Activated CD4-positive, alpha-beta memory T cell treated with anti-CD3 and anti-CD28 coated beads for 36 hours (primary cell): ENCODE results near the gene SPATA21. TPM values are rescaled to one million over a fixed set of nuclear protein-coding genes. Genes with fewer than 3 reads are reported as not detected.
"Not testable (repeated sequence)": the region's sequence is repeated elsewhere in the genome, so short reads cannot be mapped to it uniquely, and the experiment has no call there.

ENCODE experiments used
- CTCF ChIA-PET: fragments of 350-600 bp; sonication (Branson Sonifier 250); formaldehyde crosslinking; loops from one replicate; lab custom pipeline; 2021; ENCODE audit warnings: antibody characterized with exemption, inconsistent platforms; lab: Charles Lee
- POLR2A ChIA-PET: fragments of 350-600 bp; sonication (Branson Sonifier 250); formaldehyde crosslinking; loops from one replicate; lab custom pipeline; 2021; ENCODE audit warnings: antibody characterized with exemption; lab: Charles Lee
- DNase-seq: peaks from one replicate; pipeline ENCODE4 v3.0.0-alpha.2; 2020
- H3K27ac Mint-ChIP-seq: one replicate; pipeline ENCODE4 v1.8.0; 2021; ENCODE audit warnings: mixed read lengths
- H3K27me3 Mint-ChIP-seq: one replicate; pipeline ENCODE4 v1.8.0; 2021; ENCODE audit warnings: mixed read lengths
- H3K36me3 Mint-ChIP-seq: one replicate; pipeline ENCODE4 v1.8.0; 2021; ENCODE audit warnings: mixed read lengths
- H3K4me1 Mint-ChIP-seq: one replicate; pipeline ENCODE4 v1.8.0; 2021; ENCODE audit warnings: low read depth, mixed read lengths
- H3K4me3 Mint-ChIP-seq: one replicate; pipeline ENCODE4 v1.8.0; 2021; ENCODE audit warnings: mild to moderate bottlenecking, mixed read lengths
- H3K9me3 Mint-ChIP-seq: one replicate; pipeline ENCODE4 v1.8.0; 2021; ENCODE audit warnings: mixed read lengths
- intact Hi-C: fragments of 100-400 bp; cut with micrococcal nuclease; formaldehyde crosslinking; loops from one replicate; pipeline ENCODE4 v1.15.1; 2023
- total RNA-seq, 2 experiments: library from RNA; stranded (reverse); gene quantifications; one replicate each; pipeline ENCODE4 v1.2.3, GENCODE V29; 2021

The SPATA21 gene
- total RNA-seq, 2 experiments from 2014 or later: not detected

DNA sequence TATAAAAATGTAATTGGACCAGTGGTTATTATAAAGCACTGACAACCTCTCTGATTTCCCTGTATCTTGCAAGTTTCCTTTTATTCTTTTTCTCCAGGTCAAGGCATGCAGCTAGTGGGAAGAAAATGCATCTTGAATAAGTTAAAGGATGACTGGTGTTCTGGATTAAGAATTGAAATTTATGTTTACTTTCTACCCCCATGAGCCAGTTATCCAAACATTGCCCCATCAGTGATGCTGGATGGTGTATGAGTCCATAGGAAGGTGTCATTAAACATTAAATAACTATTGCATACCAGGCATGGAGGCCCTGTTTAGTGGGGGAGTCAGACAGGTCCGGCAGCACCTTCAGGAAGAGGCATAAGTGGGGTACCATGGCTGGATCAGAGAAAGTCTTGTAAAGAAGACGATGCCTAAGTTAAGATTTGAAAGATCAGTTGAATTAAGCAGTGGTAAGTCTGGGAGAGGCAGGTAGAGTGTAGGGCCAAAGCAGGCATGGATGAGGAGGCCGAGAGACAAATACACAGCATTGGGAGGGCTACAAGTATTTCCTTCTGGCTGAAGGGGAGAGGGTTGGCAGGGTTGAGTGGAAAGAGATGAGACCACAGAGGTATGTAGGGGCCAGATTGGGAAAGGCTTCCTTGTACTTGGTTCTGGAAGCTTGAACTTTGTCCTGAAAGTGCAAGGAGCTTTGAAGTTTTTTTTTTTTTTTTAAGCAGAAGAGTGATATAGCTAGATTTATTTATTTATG is 64.5 kb downstream of the SPATA21 start:
- CTCF ChIA-PET: no interaction called here
- Mint-ChIP-seq H3K4me3 (peak overlapping the region; percentile 62), H3K4me1 (peaks cover 75% of the 10 kb centered on the region), H3K27ac (peak overlapping the region; percentile 81), H3K9me3 (no peaks in the 10 kb centered on the region), H3K27me3 (no peaks in the 10 kb centered on the region), H3K36me3 (peaks cover 31% of the 10 kb centered on the region)
- POLR2A ChIA-PET: interaction anchor here (1.0 to 2.1 kb wide), 3 partner anchors 15 to 141 kb away, joined by 3 to 7 read pairs (median 3); no protein-coding TSS in a partner anchor
- no peak for DNase-seq
- intact Hi-C loops: loop anchor here (1.0 kb wide), 2 partner anchors 15 to 19 kb away; no protein-coding TSS in a partner anchor

GRCh38 chr1:16371725-16372124 is 65.5 kb downstream of the SPATA21 start:
- Mint-ChIP-seq H3K9me3 (no peaks in the 10 kb centered on the region), H3K4me3 (peak overlapping the region; percentile 62), H3K36me3 (peaks cover 31% of the 10 kb centered on the region), H3K27me3 (no peaks in the 10 kb centered on the region), H3K27ac (peak overlapping the region; percentile 81), H3K4me1 (peaks cover 68% of the 10 kb centered on the region)
- CTCF ChIA-PET: interaction anchor here (0.8 kb wide), 1 partner anchor 69 kb away, joined by 4 read pairs; the partner anchor contains the start of gene NECAP2
- no peak for DNase-seq
- intact Hi-C loops: loop anchor here (1.0 kb wide), 2 partner anchors 16 to 20 kb away; no protein-coding TSS in a partner anchor
- POLR2A ChIA-PET: interaction anchor here (0.8 to 2.1 kb wide), 4 partner anchors 9 to 768 kb away, joined by 3 to 7 read pairs (median 3); partner anchors contain the start of gene NECAP2

DNA sequence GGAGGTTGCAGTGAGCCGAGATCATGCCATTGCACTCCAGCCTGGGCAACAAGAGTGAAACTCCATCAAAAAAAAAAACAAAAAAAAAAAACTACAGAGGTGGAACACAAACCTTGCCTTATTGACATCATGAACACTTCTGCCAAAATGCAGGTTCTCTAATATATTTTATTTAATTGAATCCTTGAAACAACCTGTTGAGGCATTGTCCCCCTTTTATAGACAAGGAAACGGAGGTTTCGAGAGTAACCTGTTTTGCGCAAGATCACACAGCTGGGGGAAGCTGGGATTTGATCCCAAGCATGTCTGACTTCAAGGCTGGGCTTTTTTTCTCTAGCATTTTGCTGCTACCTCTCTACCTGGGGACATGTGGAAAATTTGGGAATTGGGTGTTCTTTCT is 67.4 kb downstream of the SPATA21 start:
- peak overlapping the region; percentile 97 for H3K4me3 Mint-ChIP-seq
- ChIA-PET POLR2A (interaction anchor here (0.6 kb wide), 1 partner anchor 535 kb away, joined by 3 read pairs; no protein-coding TSS in a partner anchor), CTCF (interaction anchor here (0.6 kb wide), 1 partner anchor 287 kb away, joined by 3 read pairs; no protein-coding TSS in a partner anchor)
- peaks cover 53% of the 10 kb centered on the region for H3K4me1 Mint-ChIP-seq
- H3K9me3 Mint-ChIP-seq: no peaks in the 10 kb centered on the region
- no peak for DNase-seq
- H3K27ac Mint-ChIP-seq: no peak overlapping the region
- no peaks in the 10 kb centered on the region for H3K27me3 Mint-ChIP-seq
- intact Hi-C loops: loop anchor here (5.0 to 10.0 kb wide), 6 partner anchors 125 to 755 kb away; partner anchors contain the start of genes DDI2, FAM131C, RNU1-1 and ZBTB17
- H3K36me3 Mint-ChIP-seq: peaks cover 27% of the 10 kb centered on the region

GRCh38 chr1:16367968-16368890 is 69.0 kb downstream of the SPATA21 start:
- peak; percentile 28 for DNase-seq
- Mint-ChIP-seq H3K27me3 (no peaks in the 10 kb centered on the region), H3K4me1 (peaks cover 40% of the 10 kb centered on the region), H3K9me3 (no peaks in the 10 kb centered on the region), H3K36me3 (peaks cover 20% of the 10 kb centered on the region), H3K27ac (peak overlapping the region; percentile 100), H3K4me3 (peak overlapping the region; percentile 97)
- POLR2A ChIA-PET: interaction anchor here (0.6 to 3.6 kb wide), 12 partner anchors 13 to 265 kb away, joined by 3 to 22 read pairs (median 4); partner anchors contain the start of genes FBXO42 and NECAP2
- CTCF ChIA-PET: interaction anchor here (0.7 to 1.8 kb wide), 2 partner anchors 15 to 72 kb away, joined by 4 to 7 read pairs; partner anchors contain the start of gene NECAP2
- intact Hi-C loops: loop anchor here (1.0 to 10.0 kb wide), 14 partner anchors 16 to 842 kb away; partner anchors contain the start of genes CPLANE2, DDI2, DNAJC16 and FAM131C

DNA sequence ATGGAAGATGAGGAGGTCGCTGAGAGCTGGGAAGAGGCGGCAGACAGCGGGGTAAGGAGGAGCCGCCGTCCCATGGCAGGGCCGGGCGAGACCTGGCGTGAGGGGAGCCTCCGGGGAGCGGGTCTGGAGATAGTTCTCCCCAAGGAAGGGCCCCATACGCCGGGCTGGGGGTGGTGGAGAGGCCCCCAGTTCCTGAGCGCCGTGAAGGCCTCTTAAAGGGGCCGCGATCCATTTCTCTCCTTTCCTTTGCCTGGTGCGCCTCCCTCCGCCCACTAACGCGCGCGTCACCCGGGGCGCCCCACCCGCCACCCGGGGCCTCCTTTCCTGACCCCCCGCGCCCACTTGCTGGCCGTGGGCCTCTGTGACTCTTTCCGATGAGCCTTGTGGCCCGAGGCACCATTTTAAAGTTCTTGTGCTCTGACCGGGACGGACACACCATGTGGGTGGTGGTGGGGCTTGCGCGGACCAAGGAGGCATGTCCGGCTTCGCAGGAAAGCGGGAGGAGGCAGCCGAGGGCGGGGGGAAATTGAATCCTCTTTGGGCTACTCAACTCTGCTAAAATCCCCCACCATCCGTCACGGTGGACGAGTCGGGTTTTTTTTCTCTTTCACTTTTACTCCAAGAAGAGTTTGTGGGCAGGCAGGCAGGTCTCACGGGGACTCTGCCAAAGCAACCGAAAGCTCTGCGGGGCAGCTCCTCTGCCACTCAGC is 69.8 kb downstream of the SPATA21 start:
- ChIA-PET CTCF (interaction anchor here (1.8 to 5.9 kb wide), 2 partner anchors 14 to 73 kb away, joined by 7 to 79 read pairs; partner anchors contain the start of genes FBXO42 and NECAP2), POLR2A (interaction anchor here (0.6 to 3.6 kb wide), 11 partner anchors 12 to 146 kb away, joined by 3 to 22 read pairs (median 4); partner anchors contain the start of genes FBXO42 and NECAP2)
- Mint-ChIP-seq H3K4me1 (peaks cover 33% of the 10 kb centered on the region), H3K27me3 (no peaks in the 10 kb centered on the region), H3K36me3 (peaks cover 14% of the 10 kb centered on the region), H3K4me3 (peak overlapping the region; percentile 97), H3K27ac (peak overlapping the region; percentile 100), H3K9me3 (no peaks in the 10 kb centered on the region)
- intact Hi-C loops: loop anchor here (1.0 to 10.0 kb wide), 14 partner anchors 15 to 841 kb away; partner anchors contain the start of genes CPLANE2, DDI2, DNAJC16 and FAM131C
- peak; percentile 92 for DNase-seq

GRCh38 chr1:16366722-16367257 is 70.4 kb downstream of the SPATA21 start, which contains the start of gene SZRD1:
SZRD1 (plus strand) TSS chr1:16367242; CDS start chr1:16367258, 16 bp downstream.
- Mint-ChIP-seq H3K4me3 (peak within 1 kb of the TSS; percentile 97), H3K4me1 (peaks cover 27% of the 10 kb centered on the region), H3K36me3 (peaks cover 11% of the 10 kb centered on the region), H3K27ac (peak within 1 kb of the TSS; percentile 100), H3K9me3 (no peaks in the 10 kb centered on the region), H3K27me3 (no peaks in the 10 kb centered on the region)
- CTCF ChIA-PET: interaction anchor here (0.6 to 5.9 kb wide), 2 partner anchors 13 to 74 kb away, joined by 3 to 79 read pairs; partner anchors contain the start of genes FBXO42 and NECAP2
- POLR2A ChIA-PET: interaction anchor here (1.1 to 3.6 kb wide), 2 partner anchors 14 to 20 kb away, joined by 4 to 22 read pairs; partner anchors contain the start of gene FBXO42
- DNase-seq: peak; percentile 98
- intact Hi-C loops: loop anchor here (1.0 to 10.0 kb wide), 14 partner anchors 14 to 840 kb away; partner anchors contain the start of genes CPLANE2, DDI2, DNAJC16 and FAM131C

- H3K27ac Mint-ChIP-seq, H3K27me3 Mint-ChIP-seq, H3K4me3 Mint-ChIP-seq, H3K9me3 Mint-ChIP-seq, DNase-seq: not testable (repeated sequence)
- ChIA-PET CTCF (interaction anchor here (0.6 to 5.9 kb wide), 5 partner anchors 12 to 674 kb away, joined by 4 to 79 read pairs (median 5); partner anchors contain the start of gene FBXO42), POLR2A (interaction anchor here (3.6 kb wide), 1 partner anchor 12 kb away, joined by 22 read pairs; the partner anchor contains the start of gene FBXO42)
- intact Hi-C loops: loop anchor here (5.0 to 10.0 kb wide), 6 partner anchors 130 to 750 kb away; partner anchors contain the start of genes DDI2, FAM131C, RNU1-1 and ZBTB17
- Mint-ChIP-seq H3K4me1 (peaks cover 17% of the 10 kb centered on the region), H3K36me3 (peaks cover 10% of the 10 kb centered on the region)
Measured at GRCh38 chr1:16365146-16365498, 72.1 kb downstream of the SPATA21 start.

- Mint-ChIP-seq H3K4me1 (peaks cover 3% of the 10 kb centered on the region), H3K27ac (no peak overlapping the region), H3K4me3 (no peak overlapping the region), H3K27me3 (no peaks in the 10 kb centered on the region), H3K9me3 (no peaks in the 10 kb centered on the region), H3K36me3 (no peaks in the 10 kb centered on the region)
- POLR2A ChIA-PET: no interaction called here
- CTCF ChIA-PET: no interaction called here
- DNase-seq: no peak
- intact Hi-C loops: no loop called here
Measured at GRCh38 chr1:16356867-16357266, 80.4 kb downstream of the SPATA21 start.

DNA sequence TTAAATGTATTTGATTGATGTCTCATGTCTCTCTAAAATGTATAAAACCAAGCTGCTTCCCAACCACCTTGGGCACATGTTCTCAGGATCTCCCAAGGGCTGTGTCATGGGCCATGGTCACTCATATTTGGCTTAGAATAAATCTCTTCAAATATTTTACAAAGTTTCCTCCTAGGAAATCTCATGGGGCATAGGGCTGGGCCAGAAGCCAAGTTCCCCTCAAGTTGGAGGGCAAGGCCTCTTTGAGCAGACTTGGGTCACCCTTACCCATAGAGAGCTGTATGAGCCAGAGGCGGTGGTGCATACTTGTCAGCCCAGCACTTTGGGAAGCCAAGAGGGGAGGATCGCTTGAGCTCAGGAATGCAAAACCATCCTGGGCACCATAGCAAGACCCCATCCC is 82.6 kb downstream of the SPATA21 start:
- Mint-ChIP-seq H3K36me3 (peaks cover 3% of the 10 kb centered on the region), H3K27me3 (no peaks in the 10 kb centered on the region), H3K27ac (no peak overlapping the region), H3K4me3 (no peak overlapping the region), H3K9me3 (no peaks in the 10 kb centered on the region), H3K4me1 (peaks cover 19% of the 10 kb centered on the region)
- DNase-seq: no peak
- ChIA-PET CTCF (interaction anchor here (1.0 to 3.6 kb wide), 3 partner anchors 10 to 276 kb away, joined by 5 to 79 read pairs (median 6); partner anchors contain the start of gene SZRD1), POLR2A (interaction anchor here (1.4 kb wide), 1 partner anchor 13 kb away, joined by 5 read pairs; no protein-coding TSS in a partner anchor)
- intact Hi-C loops: loop anchor here (5.0 kb wide), 1 partner anchor 88 kb away; the partner anchor contains the start of gene NECAP2
